Tibial nerve (tissue), 4 donors: ENCODE results near the gene EFCAB12. TPM values are rescaled to one million over a fixed set of nuclear protein-coding genes. Genes with fewer than 3 reads are reported as not detected.

Source experiments
- DNase-seq, 2 donors: peaks; one replicate each; pipeline ENCODE4 v3.0.0-alpha.2; 2019; ENCODE audit warnings: low spot score in 2 of 2
- H3K27ac ChIP-seq, 4 donors: fragments of 200-600 bp; sonication (generic) in 3 of 4; one replicate each; pipeline ENCODE4 v1.5.1; 2017 to 2019; ENCODE audit warnings: mild to moderate bottlenecking in 1 of 4
- H3K27me3 ChIP-seq, 2 donors: fragments of 200-600 bp; sonication (generic) in 1 of 2; one replicate each; pipeline versions ENCODE4 v1.5.1 to v1.6.0; 2017 to 2019
- H3K36me3 ChIP-seq, 3 donors: fragments of 200-600 bp; sonication (generic); one replicate each; pipeline ENCODE4 v1.5.1; 2018 to 2019
- H3K4me1 ChIP-seq, 4 donors: fragments of 200-600 bp; sonication (generic) in 3 of 4; one replicate each; pipeline ENCODE4 v1.5.1; 2017 to 2019
- H3K4me3 ChIP-seq, 4 donors: fragments of 200-600 bp; sonication (generic) in 3 of 4; one replicate each; pipeline ENCODE4 v1.5.1; 2017 to 2019; ENCODE audit warnings: mild to moderate bottlenecking in 1 of 4, moderate library complexity in 1 of 4
- H3K9me3 ChIP-seq, 4 donors: fragments of 200-600 bp; sonication (generic) in 3 of 4; one replicate each; pipeline ENCODE4 v1.5.1; 2017 to 2019
- CTCF ChIP-seq, 5 experiments: fragments of 200-600 bp in 3 of 5; fragments of 450-650 bp in 2 of 5; sonication (generic) in 3 of 5; IDR thresholded peaks; one replicate each; pipeline ENCODE4 v1.5.1; 2016 to 2019; ENCODE audit warnings: antibody characterized with exemption in 5 of 5, mild to moderate bottlenecking in 3 of 5, moderate library complexity in 2 of 5
- EP300 ChIP-seq, 2 donors: sonication (generic); formaldehyde crosslinking; IDR thresholded peaks; one replicate each; pipeline ENCODE4 v1.6.1; 2017; ENCODE audit warnings: antibody characterized with exemption in 2 of 2, mild to moderate bottlenecking in 1 of 2
- POLR2A ChIP-seq, 2 donors: fragments of 450-650 bp; IDR thresholded peaks; one replicate each; pipeline ENCODE4 v1.6.1; 2017; ENCODE audit warnings: antibody characterized with exemption in 2 of 2, mild to moderate bottlenecking in 2 of 2, moderate library complexity in 2 of 2
- WGBS, 2 donors: methylation state at CpG; one replicate each; pipeline ENCODE4 v1.1.5; 2018; 5-methylcytosine and 5-hydroxymethylcytosine counted together
- total RNA-seq, 4 donors: library from RNA; depleted of rRNA; stranded (reverse); fragments of >200 nt; gene quantifications; one replicate each; pipeline ENCODE4 v1.1.0, GENCODE V29; 2016

Gene EFCAB12
- total RNA-seq, 4 donors from 2014 or later, result 0.22 to 2.2 (median 0.46) TPM

- no peak overlapping the region for H3K4me3 ChIP-seq
- H3K36me3 ChIP-seq, result peaks cover 0 to 22% (median 0%) of the 10 kb centered on the region in 3 donors
- TF ChIP-seq POLR2A (IDR thresholded peaks at IDR 0.05), result no peak
- no peak for TF ChIP-seq EP300 (IDR thresholded peaks at IDR 0.05)
- no peak for TF ChIP-seq CTCF (IDR thresholded peaks at IDR 0.05)
- no peak overlapping the region for H3K27ac ChIP-seq
- WGBS, 2 donors, result 70 to 88% methylated on average over 2 of the region's 2 CpGs
- peaks cover 0 to 4% (median 0%) of the 10 kb centered on the region in 4 donors for H3K4me1 ChIP-seq
- no peaks in the 10 kb centered on the region for H3K9me3 ChIP-seq
- H3K27me3 ChIP-seq, result no peaks in the 10 kb centered on the region
- DNase-seq, result no peak
These were observed 46.1 kb downstream of the EFCAB12 start for GRCh38 chr3:129382366-129382765.

- Histone ChIP-seq H3K27ac (no peak overlapping the region), H3K27me3 (no peaks in the 10 kb centered on the region), H3K36me3 (peaks cover 0 to under 1% (median 0%) of the 10 kb centered on the region in 3 donors), H3K9me3 (no peaks in the 10 kb centered on the region), H3K4me1 (peaks cover 0 to 4% (median 0%) of the 10 kb centered on the region in 4 donors), H3K4me3 (no peak overlapping the region)
- TF ChIP-seq CTCF (IDR thresholded peaks at IDR 0.05) (no peak), POLR2A (IDR thresholded peaks at IDR 0.05) (no peak), EP300 (IDR thresholded peaks at IDR 0.05) (no peak)
- DNase-seq, result no peak
- 60 to 69% methylated on average over 7 of the region's 7 CpGs for WGBS, 2 donors
These were observed 48.7 kb downstream of the EFCAB12 start for GRCh38 chr3:129379582-129380358.

- no peaks in the 10 kb centered on the region for H3K27me3 ChIP-seq
- DNase-seq, result no peak
- 27 to 53% methylated on average over 1 of the region's 1 CpG for WGBS, 2 donors
- H3K36me3 ChIP-seq, result no peaks in the 10 kb centered on the region
- no peak overlapping the region for H3K4me3 ChIP-seq
- H3K4me1 ChIP-seq, result peaks cover 0 to 4% (median 0%) of the 10 kb centered on the region in 4 donors
- no peaks in the 10 kb centered on the region for H3K9me3 ChIP-seq
- no peak overlapping the region for H3K27ac ChIP-seq
- no peak for TF ChIP-seq EP300 (IDR thresholded peaks at IDR 0.05)
- TF ChIP-seq POLR2A (IDR thresholded peaks at IDR 0.05), result no peak
- TF ChIP-seq CTCF (IDR thresholded peaks at IDR 0.05), result no peak
These were observed 49.5 kb downstream of the EFCAB12 start for GRCh38 chr3:129378949-129379348.

GRCh38 chr3:129377615-129378014 is 50.8 kb downstream of the EFCAB12 start:
- WGBS, 2 donors, result 78 to 92% methylated on average over 2 of the region's 2 CpGs
- peaks cover 0 to 4% (median 0%) of the 10 kb centered on the region in 4 donors for H3K4me1 ChIP-seq
- no peaks in the 10 kb centered on the region for H3K9me3 ChIP-seq
- H3K27me3 ChIP-seq, result no peaks in the 10 kb centered on the region
- no peaks in the 10 kb centered on the region for H3K36me3 ChIP-seq
- DNase-seq, result no peak
- no peak overlapping the region for H3K4me3 ChIP-seq
- H3K27ac ChIP-seq, result no peak overlapping the region
- TF ChIP-seq CTCF (IDR thresholded peaks at IDR 0.05) (no peak), EP300 (IDR thresholded peaks at IDR 0.05) (no peak), POLR2A (IDR thresholded peaks at IDR 0.05) (no peak)

GRCh38 chr3:129375099-129375498 is 53.3 kb downstream of the EFCAB12 start:
- no peak overlapping the region for H3K27ac ChIP-seq
- no peaks in the 10 kb centered on the region for H3K9me3 ChIP-seq
- TF ChIP-seq POLR2A (IDR thresholded peaks at IDR 0.05) (no peak), EP300 (IDR thresholded peaks at IDR 0.05) (no peak)
- no peak overlapping the region for H3K4me3 ChIP-seq
- H3K4me1 ChIP-seq, result peaks cover 0 to 4% (median 0%) of the 10 kb centered on the region in 4 donors
- WGBS, 2 donors, result 62 to 69% methylated on average over 5 of the region's 5 CpGs
- DNase-seq, result no peak
- H3K36me3 ChIP-seq, result no peaks in the 10 kb centered on the region
- H3K27me3 ChIP-seq, result no peaks in the 10 kb centered on the region
